DOHH2 (cell line): ENCODE measurements around the gene PTPN3.

Source experiments
- H3F3A ChIP-seq: fragments of 200-600 bp; sonication (generic), shearing (Covaris generic); 2 replicates; pipeline ENCODE4 v1.6.0; 2016; ENCODE audit warnings: antibody characterized with exemption, mild to moderate bottlenecking; ENCODE audit not compliant: control insufficient read depth, insufficient read depth
- H3K27ac ChIP-seq: fragments of 200-600 bp; sonication (generic); 2 replicates; pipeline ENCODE4 v1.5.1; 2014; ENCODE audit warnings: low read depth, mild to moderate bottlenecking, low read length, moderate library complexity
- H3K27me3 ChIP-seq: fragments of 200-600 bp; sonication (generic); 2 replicates; pipeline ENCODE4 v1.6.1; 2014; ENCODE audit warnings: mild to moderate bottlenecking, low read length, mixed read lengths; ENCODE audit not compliant: control insufficient read depth
- H3K36me3 ChIP-seq: fragments of 200-600 bp; sonication (generic); 2 replicates; pipeline ENCODE4 v1.6.1; 2014; ENCODE audit warnings: mild to moderate bottlenecking, low read length, moderate library complexity, mixed read lengths; ENCODE audit not compliant: control insufficient read depth
- H3K4me1 ChIP-seq: fragments of 200-600 bp; sonication (generic); 2 replicates; pipeline ENCODE4 v1.6.1; 2014; ENCODE audit warnings: mild to moderate bottlenecking, low read length, mixed read lengths; ENCODE audit not compliant: control insufficient read depth
- H3K4me2 ChIP-seq: fragments of 200-600 bp; sonication (generic); 2 replicates; pipeline ENCODE4 v1.6.0; 2014; ENCODE audit warnings: mild to moderate bottlenecking, low read length, moderate library complexity
- H3K4me3 ChIP-seq: fragments of 200-600 bp; sonication (generic); 2 replicates; pipeline ENCODE4 v1.5.1; 2014; ENCODE audit warnings: mild to moderate bottlenecking, low read length, mixed read lengths
- H3K79me2 ChIP-seq: fragments of 200-600 bp; sonication (generic); 2 replicates; pipeline ENCODE4 v1.6.1; 2014; ENCODE audit warnings: mild to moderate bottlenecking, low read length, mixed read lengths; ENCODE audit not compliant: control insufficient read depth
- H3K9me2 ChIP-seq: fragments of 200-600 bp; sonication (generic); replicated peaks from 2 replicates; pipeline ENCODE4 v1.6.1; 2014; ENCODE audit warnings: mild to moderate bottlenecking, low read length, mixed read lengths; ENCODE audit not compliant: control insufficient read depth
- H3K9me3 ChIP-seq: fragments of 200-600 bp; sonication (generic); 2 replicates; pipeline ENCODE4 v1.6.1; 2014; ENCODE audit warnings: antibody characterized with exemption, low read length, mixed read lengths; ENCODE audit not compliant: control insufficient read depth, insufficient read depth
- H4K20me1 ChIP-seq: fragments of 200-600 bp; sonication (generic); 2 replicates; pipeline ENCODE4 v1.6.0; 2014; ENCODE audit warnings: low read depth, mild to moderate bottlenecking, antibody characterized with exemption, low read length, moderate library complexity; ENCODE audit not compliant: control insufficient read depth, insufficient read depth
- CTCF ChIP-seq: fragments of 200-600 bp; sonication (generic); IDR thresholded peaks from one replicate; pipeline ENCODE4 v1.5.1; 2014; ENCODE audit warnings: antibody characterized with exemption, mild to moderate bottlenecking, low read depth, low read length; ENCODE audit not compliant: poor library complexity, severe bottlenecking
- EZH2phosphoT487 ChIP-seq: fragments of 200-600 bp; sonication (generic); IDR thresholded peaks from 2 replicates; pipeline ENCODE4 v1.6.1; 2017; ENCODE audit warnings: borderline replicate concordance, mild to moderate bottlenecking, antibody characterized with exemption, low read length, moderate library complexity, mixed read lengths

PTPN3 gene

GRCh38 chr9:109444771-109445320 is 53.3 kb downstream of the PTPN3 start:
- no peaks in the 10 kb centered on the region for H4K20me1 ChIP-seq
- peaks cover 6% of the 10 kb centered on the region for H3K4me1 ChIP-seq
- no peaks in the 10 kb centered on the region for H3K9me2 ChIP-seq
- peaks cover 32% of the 10 kb centered on the region for H3K27me3 ChIP-seq
- H3F3A ChIP-seq, result no peaks in the 10 kb centered on the region
- H3K4me3 ChIP-seq, result no peak overlapping the region
- no peak overlapping the region for H3K27ac ChIP-seq
- TF ChIP-seq CTCF, result no peak
- no peak for TF ChIP-seq EZH2phosphoT487
- no peak overlapping the region for H3K4me2 ChIP-seq
- H3K36me3 ChIP-seq, result no peaks in the 10 kb centered on the region
- no peaks in the 10 kb centered on the region for H3K9me3 ChIP-seq
- H3K79me2 ChIP-seq, result no peaks in the 10 kb centered on the region

GRCh38 chr9:109442716-109443115 is 55.4 kb downstream of the PTPN3 start:
- Histone ChIP-seq H3K79me2 (no peaks in the 10 kb centered on the region), H3K9me3 (no peaks in the 10 kb centered on the region), H3K4me3 (no peak overlapping the region), H3K4me1 (peaks cover 7% of the 10 kb centered on the region), H4K20me1 (no peaks in the 10 kb centered on the region), H3K36me3 (no peaks in the 10 kb centered on the region), H3K27me3 (peaks cover 35% of the 10 kb centered on the region), H3F3A (no peaks in the 10 kb centered on the region), H3K9me2 (no peaks in the 10 kb centered on the region), H3K4me2 (no peak overlapping the region), H3K27ac (no peak overlapping the region)
- TF ChIP-seq EZH2phosphoT487, result no peak
- TF ChIP-seq CTCF, result no peak

GRCh38 chr9:109441296-109441695 is 56.8 kb downstream of the PTPN3 start:
- Histone ChIP-seq H3F3A (no peaks in the 10 kb centered on the region), H4K20me1 (no peaks in the 10 kb centered on the region), H3K79me2 (no peaks in the 10 kb centered on the region), H3K27me3 (peaks cover 31% of the 10 kb centered on the region), H3K4me2 (no peak overlapping the region), H3K9me2 (no peaks in the 10 kb centered on the region), H3K9me3 (no peaks in the 10 kb centered on the region), H3K4me1 (peaks cover 7% of the 10 kb centered on the region), H3K4me3 (no peak overlapping the region), H3K36me3 (no peaks in the 10 kb centered on the region), H3K27ac (no peak overlapping the region)
- TF ChIP-seq CTCF (no peak), EZH2phosphoT487 (no peak)
